ENCODE data around the gene TMCC1. TPM values are rescaled to one million over a fixed set of nuclear protein-coding genes. Genes with fewer than 3 reads are reported as not detected.

The TMCC1 gene
- total and polyA plus RNA-seq, 10 of the 15 experiments (the other 5 are each of a cell fraction or from before 2014, with no cell fraction given): 2.3 to 21.1 (median 8.4) TPM

- no peak for TF ChIP-seq BCLAF1 (IDR thresholded peaks at IDR 0.05)
- TF ChIP-seq MEF2B (IDR thresholded peaks at IDR 0.05; ENCODE audit: partially characterized antibody, poor library complexity, severe bottlenecking): no peak
- no peak for TF ChIP-seq HDGF (IDR thresholded peaks at IDR 0.05)
These were observed 99.0 kb downstream of the TMCC1 start (continued) for GRCh38 chr3:129794311-129795185.

GRCh38 chr3:129793942-129794310 is 99.6 kb downstream of the TMCC1 start:
- ChIA-PET POLR2A (interaction anchor here (0.7 to 1.3 kb wide), 2 partner anchors 15 to 121 kb away, joined by 3 to 5 read pairs; no protein-coding TSS in a partner anchor), SMC1A (ENCODE audit: uncharacterized antibody, unreplicated experiment) (interaction anchor here (0.6 to 1.4 kb wide), 4 partner anchors 12 to 94 kb away, joined by 3 to 4 read pairs (median 4); no protein-coding TSS in a partner anchor), CTCF (interaction anchor here (1.2 to 2.1 kb wide), 3 partner anchors 12 to 31 kb away, joined by 3 to 13 read pairs (median 6); no protein-coding TSS in a partner anchor), RAD21 (ENCODE audit: unreplicated experiment) (no interaction called here)
- H3K4me1 ChIP-seq (ENCODE audit: control insufficient read depth, insufficient read depth, low read length): peaks cover 16% of the 10 kb centered on the region
- H3K4me3 ChIP-seq: no peak overlapping the region
- no peak overlapping the region; the same call in 1 of the 2 replicates for H3K4me2 ChIP-seq (ENCODE audit: control insufficient read depth, insufficient read depth)
- H3K36me3 ChIP-seq (ENCODE audit: control insufficient read depth in 2 of 2, insufficient read depth in 2 of 2, low read length in 1 of 2): no peaks in the 10 kb centered on the region
- in situ Hi-C loops (cut with MboI) (no loop called here), intact Hi-C loops (cut with micrococcal nuclease; ENCODE audit: unreplicated experiment) (no loop called here)
- no TSS peak for BruUV-seq (replicated peaks)
- H4K20me1 ChIP-seq (ENCODE audit: control insufficient read depth, insufficient read depth): no peaks in the 10 kb centered on the region
- H2AFZ ChIP-seq (ENCODE audit: control insufficient read depth, low read depth, low read length): no peak overlapping the region
- no peaks in the 10 kb centered on the region for H3K79me2 ChIP-seq (ENCODE audit: control insufficient read depth, insufficient read depth, low read length)
- DNase-seq (ENCODE audit: low read depth, low spot score) (no peak), FAIRE-seq (no peak), ATAC-seq (no peak)
- H3K9me3 ChIP-seq (replicated peaks; ENCODE audit: control insufficient read depth, insufficient read depth, low read length): no peaks in the 10 kb centered on the region
- H3K27me3 ChIP-seq (replicated peaks in 1 of 2; ENCODE audit: control insufficient read depth in 2 of 2, insufficient read depth in 2 of 2, low read length in 1 of 2): no peaks in the 10 kb centered on the region
- no peak overlapping the region for H3K27ac ChIP-seq (ENCODE audit: control insufficient read depth, insufficient read depth)
- 59% methylated on average over 2 of the region's 2 CpGs for WGBS (ENCODE audit: insufficient coverage, insufficient replicate concordance, low lambda C conversion rate, missing lambda C conversion rate)
- no peak overlapping the region for H3K9ac ChIP-seq (ENCODE audit: control insufficient read depth, insufficient read depth, low read length)
- TF ChIP-seq LARP7 (IDR thresholded peaks at IDR 0.05) (no peak), BCL3 (IDR thresholded peaks at IDR 0.05; ENCODE audit: borderline replicate concordance, insufficient read depth, low read depth, low read length, poor library complexity, severe bottlenecking) (no peak), E2F4 (IDR thresholded peaks at IDR 0.05; ENCODE audit: low read depth, low read length) (no peak), NFIC (IDR thresholded peaks at IDR 0.05; ENCODE audit: low read depth, low read length) (no peak), RELA (IDR thresholded peaks at IDR 0.05; ENCODE audit: borderline replicate concordance, partially characterized antibody) (no peak), NR2C1 (IDR thresholded peaks at IDR 0.05) (no peak), GATAD2B (conservative IDR thresholded peaks at IDR 0.05; ENCODE audit: low read depth) (no peak), MXI1 (IDR thresholded peaks at IDR 0.05; ENCODE audit: low read depth, low read length) (no peak), TCF12 (IDR thresholded peaks at IDR 0.05; ENCODE audit: low read depth, low read length) (no peak), USF2 (IDR thresholded peaks at IDR 0.05; ENCODE audit: borderline replicate concordance, low read depth, low read length) (no peak), TBL1XR1 (IDR thresholded peaks at IDR 0.05; ENCODE audit: low read depth, low read length) (no peak), CREM (IDR thresholded peaks at IDR 0.05; ENCODE audit: low read depth) (no peak)

Data from GM12878 (cell line).